HG02763 (cell line): ENCODE measurements around the gene POU6F2.

Experiments
- ATAC-seq: cut with Tn5 transposase; IDR thresholded peaks from one replicate; pipeline ENCODE4 v1.9.1; 2021; ENCODE audit warnings: mild to moderate bottlenecking, moderate library complexity; ENCODE audit not compliant: unreplicated experiment

Gene POU6F2

DNA sequence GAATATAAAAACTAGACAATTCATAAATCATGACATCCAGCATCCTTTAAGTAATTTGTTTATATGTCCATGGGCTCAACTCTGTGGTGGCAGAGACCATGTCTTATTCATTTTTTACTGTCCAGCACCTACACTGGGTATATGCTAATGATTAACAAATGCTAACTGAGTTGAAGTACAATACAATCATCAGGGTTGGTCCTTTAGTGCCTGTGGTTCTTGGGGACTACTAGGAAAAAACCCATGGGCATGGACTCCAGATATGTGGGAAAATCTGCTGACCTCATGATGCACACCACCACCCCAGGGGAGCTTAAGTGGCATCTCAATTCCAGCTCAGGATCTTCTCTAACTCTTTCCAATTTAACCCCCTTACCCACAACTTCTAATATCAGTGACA lies 503.2 kb downstream of the POU6F2 start:
- ATAC-seq, result no peak

GRCh38 chr7:39488467-39489393 lies 511.0 kb downstream of the POU6F2 start:
- no peak for ATAC-seq

DNA sequence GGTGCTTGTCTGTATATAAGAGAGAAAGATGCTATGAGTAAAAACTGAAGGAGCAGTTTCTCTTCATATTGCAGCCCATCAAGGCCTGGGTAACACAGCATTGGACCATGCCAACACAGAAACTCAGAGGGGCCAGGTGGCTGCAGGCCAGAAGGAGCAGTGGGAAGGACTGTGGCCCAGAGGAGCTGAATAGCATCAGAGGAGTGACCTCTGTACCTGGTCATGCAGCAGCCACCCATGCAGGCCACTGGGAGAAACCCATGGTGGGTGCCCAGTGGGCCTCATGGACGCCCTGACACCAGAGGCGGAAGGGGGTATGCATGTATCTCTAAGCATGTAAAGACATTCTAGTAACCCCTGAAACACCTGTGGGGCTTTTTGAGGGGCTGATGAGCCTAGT lies 512.6 kb downstream of the POU6F2 start:
- ATAC-seq, result no peak

DNA sequence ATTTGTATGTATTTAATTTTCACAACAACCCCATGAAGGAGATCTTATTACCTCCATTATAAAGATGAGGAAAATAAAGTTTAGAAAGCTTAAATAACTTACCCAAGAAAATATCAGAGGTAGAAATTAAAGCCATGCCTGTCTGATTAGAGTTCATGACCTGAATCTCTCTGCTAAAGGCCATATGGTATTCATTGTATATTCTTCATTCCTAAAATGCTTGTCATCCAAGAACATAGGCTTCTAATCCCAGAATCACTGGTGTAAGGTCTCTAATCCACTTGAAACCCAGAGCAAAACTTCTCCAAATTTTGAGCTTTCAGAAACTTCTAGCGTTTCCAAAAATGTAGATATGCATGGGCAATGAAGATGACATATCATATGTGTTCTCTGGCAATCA lies 516.2 kb downstream of the POU6F2 start:
- ATAC-seq, result no peak

DNA sequence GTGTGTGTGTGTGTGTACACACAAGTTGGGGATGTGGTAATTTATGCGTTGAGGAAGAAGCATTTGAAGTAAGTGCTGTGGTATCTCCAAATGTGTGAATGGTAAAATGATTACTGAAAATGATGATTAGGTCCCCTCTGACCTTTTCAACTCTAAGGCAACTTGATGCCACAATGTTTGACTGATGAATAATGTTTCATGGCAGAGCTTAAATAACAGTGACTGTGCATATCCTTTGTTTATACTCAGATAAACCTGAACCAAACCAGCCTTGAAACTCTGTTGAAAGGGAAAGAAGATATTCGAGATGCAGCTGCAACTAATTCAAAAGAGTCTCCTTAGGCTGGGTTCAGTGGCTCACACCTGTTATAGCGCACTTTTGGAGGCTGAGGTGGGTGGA lies 523.6 kb downstream of the POU6F2 start:
- ATAC-seq, result no peak

- ATAC-seq, result no peak
These were observed 527.3 kb downstream of the POU6F2 start for GRCh38 chr7:39504963-39505362.

- ATAC-seq, result peak; percentile 44
These were observed 530.3 kb downstream of the POU6F2 start for GRCh38 chr7:39507866-39508551.

- no peak for ATAC-seq
These were observed 531.7 kb downstream of the POU6F2 start for GRCh38 chr7:39509436-39509835.

GRCh38 chr7:39509912-39510311 lies 532.2 kb downstream of the POU6F2 start:
- ATAC-seq, result no peak

- ATAC-seq, result no peak
These were observed 533.2 kb downstream of the POU6F2 start for GRCh38 chr7:39510864-39511354.

DNA sequence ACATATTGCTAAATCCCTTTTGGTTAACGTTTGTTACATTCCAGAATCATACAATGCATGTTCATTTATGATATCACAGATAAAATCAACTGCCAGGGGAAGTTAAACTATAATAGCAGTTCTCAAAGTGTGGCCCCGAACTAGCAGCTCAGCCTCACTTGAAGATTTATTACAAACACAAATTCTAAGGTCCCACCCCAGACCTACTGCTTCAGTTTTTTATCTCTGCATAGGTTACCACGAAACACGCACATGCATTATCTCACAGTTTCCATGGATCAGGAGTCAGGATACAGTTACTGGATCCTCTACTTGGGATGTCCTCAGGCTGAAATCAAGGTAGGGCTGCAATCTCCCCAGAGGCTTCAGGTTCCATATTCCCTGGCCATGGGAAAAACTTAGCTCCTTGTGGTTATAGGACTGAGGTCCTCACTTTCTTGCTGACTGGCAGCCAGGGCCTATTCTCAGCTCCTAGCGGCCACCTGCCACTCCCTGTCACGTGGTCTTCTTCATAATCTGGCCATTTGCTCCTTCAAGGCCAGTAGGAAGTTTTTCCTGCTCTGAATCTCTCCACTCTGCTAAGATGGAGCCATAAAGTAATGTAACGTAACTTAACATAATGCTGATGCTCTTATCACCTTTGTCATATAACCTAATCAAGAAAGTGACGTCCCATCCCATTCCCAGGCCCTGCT lies 538.0 kb downstream of the POU6F2 start:
- ATAC-seq, result no peak

GRCh38 chr7:39516498-39516897 lies 538.8 kb downstream of the POU6F2 start:
- no peak for ATAC-seq

- no peak for ATAC-seq
These were observed 539.5 kb downstream of the POU6F2 start for GRCh38 chr7:39517240-39517639.
